Bone marrow (tissue), 2 donors: ENCODE data around the gene ASAP3.

ENCODE experiments used
- DNase-seq, 2 donors: peaks; one replicate each; lab custom pipeline; 2025; lab: John Stamatoyannopoulos, UW

ASAP3 gene

DNA sequence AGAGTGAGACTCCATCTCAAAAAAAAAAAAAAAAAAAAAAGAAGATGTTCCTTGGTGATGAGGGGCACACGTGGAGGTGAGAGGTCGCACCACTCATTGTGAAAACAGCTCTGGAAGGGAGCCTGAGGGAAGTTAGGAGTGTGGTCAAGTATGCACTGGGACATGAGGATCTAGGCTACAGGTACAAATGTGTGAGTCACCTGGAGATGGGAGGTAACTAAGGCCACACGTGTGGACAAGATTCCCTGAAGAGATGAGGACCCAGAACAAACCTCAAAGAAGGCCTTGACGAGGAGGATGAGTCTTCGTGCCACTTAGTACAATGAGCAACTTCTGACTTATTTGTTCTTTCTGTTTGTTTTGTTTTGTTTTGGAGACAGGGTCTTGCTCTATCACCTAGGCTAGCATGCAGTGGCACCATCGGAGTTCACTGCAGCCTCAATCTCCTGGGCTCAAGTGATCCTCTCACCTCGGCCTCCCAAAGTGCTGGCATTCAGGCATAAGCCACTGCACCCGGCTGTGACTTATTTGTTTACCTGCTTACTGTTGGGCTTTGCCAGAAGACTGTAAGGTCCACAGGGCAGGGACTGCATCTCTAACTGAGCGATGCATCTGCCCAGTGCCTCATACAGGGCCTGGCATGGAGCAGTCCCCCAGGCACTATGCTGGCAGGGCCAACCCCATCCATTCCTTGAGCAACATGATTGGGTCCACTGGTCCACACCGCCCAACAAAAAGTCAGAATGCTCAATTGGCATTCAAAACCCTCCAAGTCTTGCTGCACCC, 6.4 kb downstream of the ASAP3 start:
- no peak for DNase-seq

DNA sequence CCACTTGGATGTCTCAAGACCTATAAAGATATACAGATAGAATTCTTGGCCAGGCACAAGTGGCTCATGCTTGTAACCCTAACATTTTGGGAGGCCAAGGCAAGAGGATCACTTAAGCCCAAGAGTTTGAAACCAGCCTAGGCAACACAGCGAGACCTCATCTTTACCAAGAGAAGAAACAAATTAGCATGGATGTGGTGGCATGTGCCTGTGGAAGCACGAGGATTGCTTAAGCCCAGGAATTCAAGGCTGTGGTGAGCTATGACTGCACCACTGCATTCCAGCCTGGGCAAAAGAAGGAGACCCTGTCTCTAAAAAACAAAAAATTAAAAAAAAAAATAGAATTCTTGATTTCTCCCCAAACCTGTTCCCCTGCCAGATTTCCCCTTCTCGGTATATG, 8.3 kb downstream of the ASAP3 start:
- no peak for DNase-seq

DNA sequence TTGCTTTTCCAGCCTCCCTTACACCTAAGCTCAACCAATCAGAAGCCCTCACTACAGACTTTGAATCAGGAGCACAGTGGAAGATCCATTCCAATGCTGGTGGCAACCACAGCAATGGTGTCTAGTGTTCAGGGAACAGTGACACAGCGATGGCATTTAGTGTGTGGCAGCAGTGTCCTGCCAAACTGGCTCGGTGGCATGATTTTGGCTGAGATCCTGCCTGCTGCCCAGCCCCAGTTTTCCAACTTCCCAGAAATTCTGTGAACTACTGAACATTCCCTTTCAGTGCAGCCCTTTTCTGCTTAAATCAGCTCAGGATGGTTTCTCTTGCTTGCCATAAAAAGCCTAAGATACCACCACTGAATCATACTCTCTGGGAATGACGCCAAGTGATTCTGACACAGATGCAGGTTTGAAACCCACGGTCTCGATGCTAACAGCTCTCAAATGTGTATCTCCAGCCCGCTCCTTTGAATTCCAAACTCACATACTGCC, 8.8 kb downstream of the ASAP3 start:
- no peak for DNase-seq

DNA sequence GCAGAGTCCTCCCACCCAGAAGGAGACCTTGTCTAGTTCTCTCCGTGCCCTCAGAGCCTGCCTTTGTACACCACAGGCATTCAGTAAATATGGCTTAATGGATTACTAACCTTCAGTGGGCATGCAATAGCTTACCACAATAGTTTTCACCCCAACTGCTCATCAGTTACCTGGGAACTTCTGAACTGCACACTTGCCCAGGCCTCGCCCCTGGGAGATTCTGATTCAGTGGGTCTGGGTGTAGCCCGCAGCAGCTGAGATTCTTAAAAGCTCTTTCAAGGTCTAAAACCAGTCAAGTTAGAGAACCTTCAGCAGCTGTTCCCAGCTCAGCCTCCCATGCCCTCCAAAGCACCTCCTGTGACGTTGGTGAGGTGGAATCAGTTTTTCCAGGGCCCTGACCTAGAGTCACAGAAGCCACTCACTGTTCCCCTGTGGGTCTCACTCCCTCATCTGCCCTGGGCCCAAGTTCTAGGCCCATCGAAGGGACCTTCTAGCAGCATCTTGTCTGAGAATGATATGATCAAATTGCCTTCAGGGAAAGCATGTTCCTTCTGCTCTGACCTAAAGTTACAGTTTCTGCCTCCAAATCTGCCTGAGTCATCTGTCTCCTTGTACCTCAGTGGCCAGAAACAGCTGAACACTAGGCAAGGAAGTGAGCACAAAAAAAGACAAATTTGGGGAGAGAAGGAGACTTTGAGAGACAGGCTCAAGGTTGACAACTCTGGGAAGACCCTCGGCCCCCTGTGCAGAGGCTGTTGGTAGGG, 10.8 kb downstream of the ASAP3 start:
- DNase-seq: no peak

GRCh38 chr1:23472351-23473036, 11.5 kb downstream of the ASAP3 start:
- no peak for DNase-seq

DNA sequence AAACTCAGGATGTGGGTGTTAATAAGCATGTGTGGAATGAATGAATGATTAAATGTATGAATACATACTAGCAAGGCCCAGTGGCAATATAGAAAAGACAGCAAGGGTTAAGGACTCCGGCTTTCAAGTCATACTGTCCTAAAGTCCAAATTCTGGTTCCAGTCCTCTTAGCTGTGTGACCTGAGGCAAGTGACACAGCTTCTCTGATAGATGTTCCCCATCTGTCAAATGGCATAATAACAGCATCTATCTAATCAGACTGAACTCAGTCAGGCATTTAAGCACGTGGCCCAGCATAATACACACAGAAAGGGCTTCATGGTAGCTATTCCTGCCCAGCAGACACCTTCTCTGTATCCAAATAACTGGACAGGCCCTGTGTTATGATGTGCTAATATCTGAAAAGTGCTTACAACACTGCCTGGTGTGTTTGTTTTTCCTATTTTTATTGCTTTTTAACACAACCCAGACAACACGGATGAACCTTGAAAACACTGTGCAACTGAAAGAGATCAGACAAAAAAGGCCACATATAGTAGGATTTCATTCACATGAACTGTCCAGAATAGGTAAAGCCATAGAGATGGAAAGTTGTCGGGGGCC, 12.4 kb downstream of the ASAP3 start:
- DNase-seq: no peak

DNA sequence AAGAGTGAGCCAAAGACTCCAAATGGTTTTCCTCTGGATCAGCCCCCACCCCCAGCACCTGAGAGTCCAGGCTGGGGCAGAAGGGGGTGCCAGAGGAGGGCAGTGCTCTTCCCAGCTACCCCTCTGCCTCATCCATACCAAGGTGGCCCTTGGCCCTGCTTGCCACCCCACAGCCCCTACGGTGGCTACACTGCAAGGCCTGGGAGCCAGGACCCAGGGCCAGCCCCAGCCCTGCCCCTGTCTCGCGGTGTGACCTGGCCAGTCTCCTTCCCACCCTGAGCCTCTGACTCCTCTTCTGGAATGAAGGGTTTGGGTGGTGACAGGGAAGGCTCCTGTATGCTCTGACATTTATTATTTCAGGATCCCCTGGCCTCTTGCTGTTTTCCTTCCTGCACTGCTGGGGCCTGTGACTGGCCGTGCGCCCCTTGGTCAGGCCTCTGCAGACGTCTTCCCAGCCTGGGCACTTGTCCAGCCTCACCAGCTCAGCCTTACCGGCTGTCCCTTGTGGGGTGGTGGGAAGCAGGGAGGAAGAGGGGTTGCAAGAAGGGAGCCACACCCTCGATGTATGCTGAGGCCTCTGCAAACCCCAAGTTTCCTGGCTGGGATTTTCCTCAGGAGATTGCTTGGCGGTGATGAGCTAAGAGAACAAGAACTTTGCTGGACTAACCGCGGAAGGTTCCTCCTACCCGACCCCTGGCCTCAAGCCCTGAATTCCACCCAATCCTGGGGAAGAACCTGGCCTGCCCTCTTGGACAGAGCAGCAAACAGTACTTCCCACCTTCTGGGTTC, 13.5 kb downstream of the ASAP3 start:
- DNase-seq: no peak

DNA sequence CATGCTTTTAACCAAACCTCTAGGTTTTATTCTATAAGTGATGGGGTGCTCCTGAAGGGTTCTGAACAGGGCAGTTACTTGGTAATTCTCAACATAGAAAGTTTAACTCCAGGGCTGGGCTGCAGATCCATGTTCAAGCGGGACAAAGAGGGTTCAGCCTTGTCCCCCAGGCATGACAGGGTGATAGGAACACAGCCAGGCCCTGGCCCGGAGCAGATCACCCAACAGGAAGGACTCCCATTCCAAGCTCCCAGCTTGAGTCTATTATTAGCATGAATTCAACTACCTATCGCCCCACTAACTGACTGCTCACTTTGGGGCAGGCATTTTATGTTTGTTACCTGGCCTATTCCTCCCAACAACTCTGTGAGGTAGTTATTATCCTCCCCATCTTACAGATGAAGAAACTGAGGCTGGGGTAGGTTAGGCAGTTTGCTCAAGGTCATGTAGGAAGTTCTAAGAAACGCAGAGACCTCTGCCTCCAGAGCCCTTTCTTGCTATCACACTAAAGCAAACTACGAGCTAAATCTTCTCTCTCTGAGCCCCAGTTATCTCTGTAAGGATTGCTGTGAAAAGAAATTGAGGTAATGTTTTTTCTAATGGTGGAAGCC, 14.5 kb downstream of the ASAP3 start:
- DNase-seq: no peak

GRCh38 chr1:23466423-23466989, 17.5 kb downstream of the ASAP3 start:
- no peak for DNase-seq

DNA sequence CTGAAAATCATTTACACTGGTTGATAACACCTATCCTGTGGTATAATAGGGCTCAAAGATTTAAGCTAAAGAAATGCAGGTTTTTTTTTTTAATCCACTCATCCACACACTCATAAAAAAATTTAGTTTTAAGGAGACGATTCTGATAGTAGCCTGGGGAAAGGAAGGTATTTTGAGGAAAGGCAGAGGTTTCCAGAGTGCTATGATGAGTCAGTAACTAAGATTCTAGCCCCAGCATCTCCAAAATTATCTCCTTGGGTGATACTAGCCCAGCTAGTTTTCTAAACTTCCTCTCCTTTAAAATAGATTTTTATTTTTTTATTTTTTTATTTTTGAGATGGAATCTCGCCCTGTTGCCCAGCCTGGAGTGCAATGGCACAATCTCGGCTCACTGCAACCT, 20.7 kb downstream of the ASAP3 start:
- DNase-seq: no peak

DNA sequence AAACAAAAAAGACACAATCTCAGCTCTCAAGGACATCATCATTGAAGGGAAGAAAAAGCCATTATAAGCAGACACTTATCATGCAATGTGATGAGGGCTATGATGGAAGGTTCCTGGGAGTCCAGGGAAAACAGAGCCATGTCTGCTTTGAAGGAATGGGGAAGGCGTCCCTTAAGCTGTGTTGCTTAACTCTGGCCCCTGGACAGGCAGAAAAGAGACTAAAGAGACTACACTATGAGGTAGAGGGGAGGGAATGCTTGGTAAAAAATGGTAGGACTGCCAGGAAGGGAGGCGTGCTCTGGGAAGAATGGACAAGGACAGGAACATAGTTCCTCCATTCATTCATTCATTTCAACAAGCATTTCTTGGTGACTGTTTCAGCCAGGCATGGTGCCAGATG, 21.2 kb downstream of the ASAP3 start:
- no peak for DNase-seq

- DNase-seq: no peak
Measured at GRCh38 chr1:23461050-23461449, 22.9 kb downstream of the ASAP3 start.

DNA sequence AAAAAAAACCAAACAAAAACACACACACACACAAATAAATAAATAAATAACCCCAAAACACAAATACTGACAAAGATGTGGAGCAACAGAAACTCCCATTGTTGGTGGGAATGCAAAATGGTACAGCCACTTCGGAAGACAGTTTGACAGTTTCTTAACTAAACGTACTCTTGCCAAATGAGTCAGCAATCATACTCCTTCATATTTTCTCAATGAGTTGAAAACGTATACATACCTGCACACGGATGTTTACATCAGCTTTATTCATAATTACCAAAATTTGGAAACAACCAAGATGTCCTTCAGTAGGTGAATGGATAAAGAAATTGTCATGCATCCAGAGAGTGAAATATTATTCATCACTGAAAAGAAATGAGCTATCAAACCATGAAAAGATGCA, 23.5 kb downstream of the ASAP3 start:
- no peak for DNase-seq

- DNase-seq: no peak
Measured at GRCh38 chr1:23459338-23459757, 24.6 kb downstream of the ASAP3 start.

GRCh38 chr1:23456226-23456625, 27.8 kb downstream of the ASAP3 start:
- DNase-seq: no peak

DNA sequence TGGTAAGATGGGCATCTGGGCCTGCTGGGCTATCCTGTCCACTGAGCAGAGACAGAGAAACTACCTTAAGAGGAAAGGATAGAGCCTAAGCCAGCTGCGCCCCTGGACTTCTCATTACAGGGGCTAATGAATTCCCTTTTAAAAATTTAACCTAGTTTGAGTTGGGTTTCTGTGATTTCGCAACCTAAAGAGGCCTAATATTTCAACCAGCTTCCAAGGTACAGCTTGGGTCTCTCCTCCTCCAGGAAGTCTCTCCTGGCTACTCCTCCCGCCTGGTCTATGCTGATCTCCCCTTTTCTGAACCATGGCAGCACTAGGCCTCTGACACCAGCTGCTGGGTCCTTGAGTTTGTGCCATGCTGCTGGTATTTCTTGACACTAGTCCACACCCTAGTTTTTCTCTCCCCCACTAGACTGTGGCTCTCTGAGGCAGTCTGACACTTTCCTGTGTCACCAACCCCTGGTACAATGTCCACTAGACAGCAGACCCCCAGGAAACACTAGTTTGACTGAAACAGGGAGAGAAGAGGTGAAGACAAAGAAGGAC, 30.5 kb downstream of the ASAP3 start:
- DNase-seq: no peak

- no peak for DNase-seq
Measured at GRCh38 chr1:23452011-23452411, 32.0 kb downstream of the ASAP3 start.

- DNase-seq: no peak
Measured at GRCh38 chr1:23451441-23451840, 32.5 kb downstream of the ASAP3 start.

GRCh38 chr1:23450894-23451293, 33.1 kb downstream of the ASAP3 start:
- no peak for DNase-seq

DNA sequence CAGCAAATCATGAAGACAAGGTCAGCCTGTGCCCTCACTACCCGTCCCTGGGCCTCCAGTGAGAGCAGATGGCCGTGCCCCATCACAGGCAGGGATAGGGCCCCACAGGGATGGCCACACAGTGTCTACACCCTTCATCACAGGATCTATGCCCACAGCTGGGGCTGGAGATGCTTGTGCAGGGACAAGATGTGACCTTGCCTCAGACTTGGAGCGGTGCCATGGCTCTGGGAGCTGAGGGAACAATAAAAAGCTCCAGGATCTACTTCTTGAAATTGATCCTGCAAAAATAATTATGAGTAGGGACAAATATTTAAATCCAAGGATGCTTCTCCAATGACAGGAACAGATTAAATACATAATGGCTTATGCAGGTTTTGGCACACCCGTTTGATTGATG, 34.0 kb downstream of the ASAP3 start:
- no peak for DNase-seq
